Neural progenitor cell (in vitro differentiated cells): ENCODE measurements around the gene TEAD1. TPM values are rescaled to one million over a fixed set of nuclear protein-coding genes. Genes with fewer than 3 reads are reported as not detected.
A peak's percentile ranks its signal among the peaks of the same experiment; 100 is the strongest.

ENCODE experiments used
- DNase-seq: peaks from one replicate; pipeline ENCODE4 v3.0.0-alpha.2; 2016; ENCODE audit warnings: low spot score
- H2AFZ ChIP-seq: fragments of 200-600 bp; sonication (generic); replicated peaks from 2 replicates; pipeline ENCODE4 v1.6.1; 2016; ENCODE audit warnings: antibody characterized with exemption
- H3F3A ChIP-seq: fragments of 200-600 bp; sonication (generic); 2 replicates; pipeline ENCODE4 v1.6.1; 2016; ENCODE audit warnings: antibody characterized with exemption, low read depth
- H3K27ac ChIP-seq: fragments of 200-600 bp; sonication (generic); 2 replicates; pipeline ENCODE4 v1.5.1; 2016; ENCODE audit warnings: mild to moderate bottlenecking
- H3K27me3 ChIP-seq: fragments of 200-600 bp; sonication (generic); 2 replicates; pipeline ENCODE4 v1.6.1; 2016; ENCODE audit warnings: mild to moderate bottlenecking, moderate library complexity
- H3K36me3 ChIP-seq: fragments of 200-600 bp; sonication (generic); 2 replicates; pipeline ENCODE4 v1.5.1; 2016
- H3K4me1 ChIP-seq: fragments of 200-600 bp; sonication (generic); 2 replicates; pipeline ENCODE4 v1.6.1; 2016; ENCODE audit warnings: mixed run types
- H3K4me2 ChIP-seq: fragments of 200-600 bp; sonication (generic); 2 replicates; pipeline ENCODE4 v1.6.1; 2016
- H3K4me3 ChIP-seq: fragments of 200-600 bp; sonication (generic); 2 replicates; pipeline ENCODE4 v1.5.1; 2016
- H3K79me2 ChIP-seq: fragments of 200-600 bp; sonication (generic); 2 replicates; pipeline ENCODE4 v1.6.1; 2016; ENCODE audit warnings: low read depth
- H3K9ac ChIP-seq: fragments of 200-600 bp; sonication (generic); 2 replicates; pipeline ENCODE4 v1.6.1; 2016
- H3K9me3 ChIP-seq: fragments of 200-600 bp; sonication (generic); 2 replicates; pipeline ENCODE4 v1.5.1; 2016; ENCODE audit warnings: low read depth
- H4K20me1 ChIP-seq: fragments of 200-600 bp; sonication (generic); 2 replicates; pipeline ENCODE4 v1.6.1; 2016; ENCODE audit warnings: low read depth
- H3K27ac Mint-ChIP-seq: 3 replicates; pipeline ENCODE4 v1.8.0; 2021; ENCODE audit warnings: mixed read lengths
- H3K27me3 Mint-ChIP-seq: 2 replicates; pipeline ENCODE4 v1.8.0; 2022; ENCODE audit warnings: low read depth, mild to moderate bottlenecking, inconsistent platforms, moderate library complexity, mixed read lengths; ENCODE audit not compliant: insufficient read depth
- H3K36me3 Mint-ChIP-seq: 3 replicates; pipeline ENCODE4 v1.8.0; 2021; ENCODE audit warnings: mixed read lengths
- H3K4me1 Mint-ChIP-seq: 3 replicates; pipeline ENCODE4 v1.8.0; 2021; ENCODE audit warnings: mixed read lengths
- H3K4me3 Mint-ChIP-seq: 3 replicates; pipeline ENCODE4 v1.8.0; 2021; ENCODE audit warnings: mild to moderate bottlenecking, moderate library complexity, mixed read lengths
- H3K9me3 Mint-ChIP-seq: 3 replicates; pipeline ENCODE4 v1.8.0; 2020; ENCODE audit warnings: mixed read lengths
- CTCF ChIP-seq: fragments of 200-600 bp; sonication (generic); IDR thresholded peaks from 2 replicates; pipeline ENCODE4 v1.5.1; 2017; ENCODE audit warnings: antibody characterized with exemption, mild to moderate bottlenecking
- EZH2 ChIP-seq: fragments of 200-600 bp; sonication (generic); IDR thresholded peaks from 2 replicates; pipeline ENCODE4 v1.6.1; 2017; ENCODE audit warnings: antibody characterized with exemption, mild to moderate bottlenecking, moderate library complexity
- EZH2phosphoT487 ChIP-seq: fragments of 200-600 bp; sonication (generic); IDR thresholded peaks from 2 replicates; pipeline ENCODE4 v1.6.1; 2017; ENCODE audit warnings: antibody characterized with exemption
- total RNA-seq: library from RNA; depleted of rRNA; stranded (reverse); fragments of >200 nt; gene quantifications from 2 replicates; pipeline ENCODE4 v1.2.3, GENCODE V29; 2015; ENCODE audit warnings: low replicate concordance

TEAD1 gene
- total RNA-seq, 1 donor from 2014 or later: 98.3 TPM

- no peak overlapping the region for H3K9ac ChIP-seq
- H3K36me3 Mint-ChIP-seq: no peaks in the 10 kb centered on the region
- H3K4me3 Mint-ChIP-seq: no peak overlapping the region
- H3K27ac Mint-ChIP-seq: no peak overlapping the region
- no peak overlapping the region for H3K4me2 ChIP-seq
- peaks cover 6% of the 10 kb centered on the region for H3K4me1 Mint-ChIP-seq
- H3F3A ChIP-seq: no peaks in the 10 kb centered on the region
- H3K36me3 ChIP-seq: no peaks in the 10 kb centered on the region
- H2AFZ ChIP-seq: no peak overlapping the region
- H3K4me1 ChIP-seq: no peaks in the 10 kb centered on the region
- no peaks in the 10 kb centered on the region for H3K79me2 ChIP-seq
- H3K9me3 Mint-ChIP-seq: no peaks in the 10 kb centered on the region
- no peaks in the 10 kb centered on the region for H3K9me3 ChIP-seq
- TF ChIP-seq CTCF (no peak), EZH2 (no peak), EZH2phosphoT487 (no peak)
- peaks cover 6% of the 10 kb centered on the region for H3K27me3 Mint-ChIP-seq
- H3K27ac ChIP-seq: no peak overlapping the region
- H3K27me3 ChIP-seq: no peaks in the 10 kb centered on the region
- no peaks in the 10 kb centered on the region for H4K20me1 ChIP-seq
- H3K4me3 ChIP-seq: no peak overlapping the region
- no peak for DNase-seq
Observed at GRCh38 chr11:12973528-12974181, 299.4 kb downstream of the TEAD1 start.

GRCh38 chr11:12975195-12975594, 301.0 kb downstream of the TEAD1 start:
- Histone ChIP-seq H3K9me3 (no peaks in the 10 kb centered on the region), H3K9ac (no peak overlapping the region), H2AFZ (no peak overlapping the region), H3K27ac (no peak overlapping the region), H3K36me3 (no peaks in the 10 kb centered on the region), H3F3A (peaks cover 1% of the 10 kb centered on the region), H4K20me1 (no peaks in the 10 kb centered on the region), H3K4me2 (no peak overlapping the region), H3K4me3 (no peak overlapping the region), H3K79me2 (no peaks in the 10 kb centered on the region), H3K4me1 (peaks cover 4% of the 10 kb centered on the region), H3K27me3 (no peaks in the 10 kb centered on the region)
- Mint-ChIP-seq H3K27ac (no peak overlapping the region), H3K9me3 (no peaks in the 10 kb centered on the region), H3K36me3 (no peaks in the 10 kb centered on the region), H3K4me1 (peaks cover 4% of the 10 kb centered on the region), H3K27me3 (peaks cover 6% of the 10 kb centered on the region), H3K4me3 (no peak overlapping the region)
- TF ChIP-seq EZH2phosphoT487 (no peak), EZH2 (no peak)
- no peak for DNase-seq

GRCh38 chr11:12979928-12980689, 305.9 kb downstream of the TEAD1 start:
- Histone ChIP-seq H3K79me2 (no peaks in the 10 kb centered on the region), H3K4me3 (no peak overlapping the region), H2AFZ (peak overlapping the region; percentile 89), H3K36me3 (no peaks in the 10 kb centered on the region), H3K9ac (no peak overlapping the region), H3K27ac (no peak overlapping the region), H4K20me1 (no peaks in the 10 kb centered on the region), H3F3A (peaks cover 6% of the 10 kb centered on the region), H3K9me3 (no peaks in the 10 kb centered on the region), H3K27me3 (no peaks in the 10 kb centered on the region), H3K4me2 (no peak overlapping the region), H3K4me1 (peaks cover 18% of the 10 kb centered on the region)
- H3K27me3 Mint-ChIP-seq: no peaks in the 10 kb centered on the region
- TF ChIP-seq EZH2phosphoT487 (no peak), EZH2 (no peak), CTCF (no peak)
- H3K4me3 Mint-ChIP-seq: no peak overlapping the region
- H3K36me3 Mint-ChIP-seq: no peaks in the 10 kb centered on the region
- DNase-seq: no peak
- no peaks in the 10 kb centered on the region for H3K9me3 Mint-ChIP-seq
- H3K4me1 Mint-ChIP-seq: peaks cover 46% of the 10 kb centered on the region
- peak overlapping the region; percentile 78 for H3K27ac Mint-ChIP-seq
